ENCODE data around the gene ITIH2. TPM values are rescaled to one million over a fixed set of nuclear protein-coding genes. Genes with fewer than 3 reads are reported as not detected.

Gene ITIH2
- total RNA-seq, 2 experiments from 2014 or later: not detected

GRCh38 chr10:7664707-7665106 lies 38.4 kb upstream of the ITIH2 start:
- Mint-ChIP-seq H3K27me3 (peaks cover 41% of the 10 kb centered on the region), H3K36me3 (ENCODE audit: low read depth) (no peaks in the 10 kb centered on the region), H3K4me1 (ENCODE audit: low read depth) (peaks cover 9% of the 10 kb centered on the region), H3K4me3 (no peak overlapping the region), H3K27ac (no peak overlapping the region), H3K9me3 (no peaks in the 10 kb centered on the region)
- DNase-seq (no peak), ATAC-seq (no peak)
- no peak for TF ChIP-seq CTCF (IDR thresholded peaks at IDR 0.05)
- POLR2A ChIA-PET: no interaction called here
- intact Hi-C loops (cut with micrococcal nuclease): no loop called here
- CTCF ChIA-PET: interaction anchor here (1.9 to 2.7 kb wide), 2 partner anchors 22 to 139 kb away, joined by 7 to 10 read pairs; no protein-coding TSS in a partner anchor

GRCh38 chr10:7665767-7666166 lies 37.3 kb upstream of the ITIH2 start:
- TF ChIP-seq CTCF (IDR thresholded peaks at IDR 0.05): no peak
- no peaks in the 10 kb centered on the region for H3K9me3 Mint-ChIP-seq
- H3K27me3 Mint-ChIP-seq: peaks cover 42% of the 10 kb centered on the region
- peaks cover 9% of the 10 kb centered on the region for H3K4me1 Mint-ChIP-seq (ENCODE audit: low read depth)
- DNase-seq (no peak), ATAC-seq (no peak)
- intact Hi-C loops (cut with micrococcal nuclease): no loop called here
- no peak overlapping the region for H3K27ac Mint-ChIP-seq
- H3K36me3 Mint-ChIP-seq (ENCODE audit: low read depth): no peaks in the 10 kb centered on the region
- POLR2A ChIA-PET: no interaction called here
- peak overlapping the region; percentile 54 for H3K4me3 Mint-ChIP-seq
- CTCF ChIA-PET: interaction anchor here (1.9 kb wide), 1 partner anchor 21 kb away, joined by 7 read pairs; no protein-coding TSS in a partner anchor

GRCh38 chr10:7666253-7667023 lies 36.7 kb upstream of the ITIH2 start, which contains the start of gene ITIH5:
ITIH5 (minus strand) TSS chr10:7666966; CDS start chr10:7666892, 74 bp downstream.
- CTCF ChIA-PET: interaction anchor here (1.9 to 2.0 kb wide), 2 partner anchors 21 to 142 kb away, joined by 7 to 10 read pairs; no protein-coding TSS in a partner anchor
- TF ChIP-seq CTCF (IDR thresholded peaks at IDR 0.05): no peak
- H3K4me1 Mint-ChIP-seq (ENCODE audit: low read depth): peaks cover 9% of the 10 kb centered on the region
- POLR2A ChIA-PET: no interaction called here
- ATAC-seq (peak; percentile 27), DNase-seq (no peak)
- H3K27me3 Mint-ChIP-seq: peaks cover 44% of the 10 kb centered on the region
- H3K4me3 Mint-ChIP-seq: peak within 1 kb of the TSS; percentile 55
- H3K9me3 Mint-ChIP-seq: no peaks in the 10 kb centered on the region
- intact Hi-C loops (cut with micrococcal nuclease): no loop called here
- no peaks in the 10 kb centered on the region for H3K36me3 Mint-ChIP-seq (ENCODE audit: low read depth)
- H3K27ac Mint-ChIP-seq: no peak within 1 kb of the TSS

GRCh38 chr10:7667262-7668141 lies 35.6 kb upstream of the ITIH2 start:
- ATAC-seq (peak; percentile 24), DNase-seq (no peak)
- no peak for TF ChIP-seq CTCF (IDR thresholded peaks at IDR 0.05)
- H3K36me3 Mint-ChIP-seq (ENCODE audit: low read depth): no peaks in the 10 kb centered on the region
- CTCF ChIA-PET: interaction anchor here (2.0 kb wide), 1 partner anchor 143 kb away, joined by 10 read pairs; no protein-coding TSS in a partner anchor
- H3K9me3 Mint-ChIP-seq: no peaks in the 10 kb centered on the region
- peaks cover 9% of the 10 kb centered on the region for H3K4me1 Mint-ChIP-seq (ENCODE audit: low read depth)
- no peak overlapping the region for H3K27ac Mint-ChIP-seq
- H3K4me3 Mint-ChIP-seq: peak overlapping the region; percentile 55
- intact Hi-C loops (cut with micrococcal nuclease): no loop called here
- POLR2A ChIA-PET: no interaction called here
- peaks cover 45% of the 10 kb centered on the region for H3K27me3 Mint-ChIP-seq

Data from activated CD8-positive, alpha-beta T cell treated with anti-CD3 and anti-CD28 coated beads for 36 hours (primary cell).